ENCODE data around the gene HAGH. TPM values are rescaled to one million over a fixed set of nuclear protein-coding genes. Genes with fewer than 3 reads are reported as not detected.

HAGH gene
- polyA plus RNA-seq, 1 donor from 2014 or later: 163 TPM

GRCh38 chr16:1782408-1783264, 44.0 kb downstream of the HAGH start, which contains the start of the genes NUBP2 and SPSB3:
Gene NUBP2 (plus strand): TSS chr16:1782960. CDS start chr16:1783021, 61 bp downstream.
Gene SPSB3 (minus strand): TSS chr16:1782571. CDS start chr16:1781483, 1,088 bp downstream.
- Histone ChIP-seq H3K27me3 (ENCODE audit: insufficient read depth, low read depth, low read length) (no peaks in the 10 kb centered on the region), H2AFZ (ENCODE audit: low read depth, low read length) (peak within 1 kb of the TSS; percentile 33), H3K36me3 (ENCODE audit: insufficient read depth, low read length) (no peaks in the 10 kb centered on the region), H3K4me3 (ENCODE audit: low read length) (peak within 1 kb of the TSS; percentile 95), H3K4me2 (ENCODE audit: low read length) (peak within 1 kb of the TSS; percentile 88), H3K9ac (ENCODE audit: low read length) (peak within 1 kb of the TSS; percentile 82), H3K79me2 (replicated peaks; ENCODE audit: insufficient read depth, low read length) (peaks cover 34% of the 10 kb centered on the region), H3K9me3 (ENCODE audit: low read length) (no peaks in the 10 kb centered on the region), H3K27ac (ENCODE audit: low read length) (peak within 1 kb of the TSS; percentile 63), H3F3A (ENCODE audit: insufficient read depth, low read length, poor library complexity, severe bottlenecking) (no peaks in the 10 kb centered on the region), H3K9me2 (ENCODE audit: insufficient read depth, low read length) (no peaks in the 10 kb centered on the region), H4K20me1 (ENCODE audit: insufficient read depth) (peaks cover 28% of the 10 kb centered on the region)
- TF ChIP-seq EZH2 (IDR thresholded peaks at IDR 0.05; ENCODE audit: borderline replicate concordance, insufficient read depth, low read length, poor library complexity, severe bottlenecking) (no peak), EP300 (conservative IDR thresholded peaks at IDR 0.05; ENCODE audit: poor library complexity, severe bottlenecking) (peak; percentile 22), POLR2AphosphoS5 (IDR thresholded peaks at IDR 0.05) (peak; percentile 86), MXI1 (conservative IDR thresholded peaks at IDR 0.05; ENCODE audit: poor library complexity, severe bottlenecking) (peak; percentile 92), SMC3 (conservative IDR thresholded peaks at IDR 0.05; ENCODE audit: poor library complexity) (no peak), RAD21 (conservative IDR thresholded peaks at IDR 0.05) (peak; percentile 24), REST (IDR thresholded peaks at IDR 0.05; ENCODE audit: borderline replicate concordance) (peak; percentile 18)

DNA sequence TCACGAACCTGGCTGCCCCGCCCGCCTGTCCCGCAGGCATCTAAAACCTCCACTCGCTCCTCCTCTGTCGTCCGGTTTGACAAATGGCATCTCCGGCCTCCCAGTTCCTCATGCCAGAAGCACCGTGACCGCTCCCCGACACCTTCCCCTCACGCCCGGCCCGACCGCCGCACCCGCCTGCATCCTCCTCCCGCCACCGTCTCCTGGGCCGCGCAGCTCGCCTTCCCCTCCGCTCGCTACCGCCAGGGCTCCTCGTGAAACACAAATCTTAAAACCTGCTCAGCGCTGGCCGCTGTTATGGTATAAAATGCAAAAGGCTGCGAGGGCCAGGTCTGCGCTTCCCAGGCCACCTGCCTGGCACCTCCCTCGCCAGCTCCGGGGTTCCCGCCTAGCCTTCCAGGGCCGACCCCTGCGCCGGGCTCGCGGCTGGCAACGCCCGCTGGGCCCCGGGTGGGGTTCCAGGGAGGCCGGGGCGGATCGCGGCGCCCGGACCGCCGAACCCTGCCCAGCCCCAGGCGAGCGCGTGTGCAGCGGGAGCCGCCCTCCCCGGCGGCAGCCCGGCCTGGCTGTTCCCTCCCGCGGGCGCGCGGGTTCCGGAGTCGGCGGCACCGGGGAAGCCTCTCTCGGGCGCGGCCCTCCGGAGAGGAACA, 44.7 kb downstream of the HAGH start:
- peak overlapping the region; percentile 88 for H3K4me2 ChIP-seq (ENCODE audit: low read length)
- TF ChIP-seq MXI1 (conservative IDR thresholded peaks at IDR 0.05; ENCODE audit: poor library complexity, severe bottlenecking) (peak; percentile 56), RAD21 (conservative IDR thresholded peaks at IDR 0.05) (peak; percentile 10), REST (IDR thresholded peaks at IDR 0.05; ENCODE audit: borderline replicate concordance) (peak; percentile 1), POLR2AphosphoS5 (IDR thresholded peaks at IDR 0.05) (no peak)
- no peaks in the 10 kb centered on the region for H3K27me3 ChIP-seq (ENCODE audit: insufficient read depth, low read depth, low read length)
- H3K9me2 ChIP-seq (ENCODE audit: insufficient read depth, low read length): no peaks in the 10 kb centered on the region
- H3K27ac ChIP-seq (ENCODE audit: low read length): peak overlapping the region; percentile 63
- no peaks in the 10 kb centered on the region for H3F3A ChIP-seq (ENCODE audit: insufficient read depth, low read length, poor library complexity, severe bottlenecking)
- peak overlapping the region; percentile 82 for H3K9ac ChIP-seq (ENCODE audit: low read length)
- H3K36me3 ChIP-seq (ENCODE audit: insufficient read depth, low read length): no peaks in the 10 kb centered on the region
- peaks cover 34% of the 10 kb centered on the region for H3K79me2 ChIP-seq (replicated peaks; ENCODE audit: insufficient read depth, low read length)
- H3K9me3 ChIP-seq (ENCODE audit: low read length): no peaks in the 10 kb centered on the region
- H4K20me1 ChIP-seq (ENCODE audit: insufficient read depth): peaks cover 28% of the 10 kb centered on the region
- peak overlapping the region; percentile 95 for H3K4me3 ChIP-seq (ENCODE audit: low read length)
- no peak overlapping the region for H2AFZ ChIP-seq (ENCODE audit: low read depth, low read length)

Measured in neural cell (in vitro differentiated cells).